Right atrium auricular region (tissue), 2 donors: Measurements from ENCODE around the gene C6orf62. TPM values are rescaled to one million over a fixed set of nuclear protein-coding genes. Genes with fewer than 3 reads are reported as not detected.

Experiments used
- DNase-seq: peaks from one replicate; pipeline ENCODE4 v3.0.0-alpha.2; 2019; ENCODE audit warnings: low spot score
- H3K27ac ChIP-seq, 2 donors: fragments of 200-600 bp; sonication (generic); 1 replicate in 1 of 2; 2 replicates in 1 of 2; pipeline ENCODE4 v1.5.1; 2016 to 2019
- H3K27me3 ChIP-seq, 2 donors: fragments of 200-600 bp; sonication (generic); one replicate each; pipeline versions ENCODE4 v1.5.1 to v1.6.0; 2017 to 2019
- H3K36me3 ChIP-seq: fragments of 200-600 bp; sonication (generic); one replicate; pipeline ENCODE4 v1.5.1; 2016
- H3K4me1 ChIP-seq, 2 donors: fragments of 200-600 bp; sonication (generic); one replicate each; pipeline versions ENCODE4 v1.5.1 to v1.6.0; 2017 to 2019
- H3K4me3 ChIP-seq, 2 donors: fragments of 200-600 bp; sonication (generic); 1 replicate in 1 of 2; 2 replicates in 1 of 2; pipeline ENCODE4 v1.5.1; 2017 to 2019; ENCODE audit warnings: mild to moderate bottlenecking in 1 of 2, moderate library complexity in 1 of 2
- H3K9me3 ChIP-seq, 2 donors: fragments of 200-600 bp; sonication (generic); one replicate each; pipeline ENCODE4 v1.5.1; 2019
- total RNA-seq, 2 donors: library from RNA; depleted of rRNA; stranded (reverse); fragments of >200 nt; gene quantifications; one replicate each; pipeline ENCODE4 v1.1.0, GENCODE V29; 2016
- TF ChIP-seq, protein P1 (sequence below), 2 donors: fragments of 200-600 bp; sonication (generic); IDR thresholded peaks; one replicate each; pipeline ENCODE4 v1.5.1; 2019; ENCODE audit warnings: antibody characterized with exemption in 2 of 2

C6orf62 gene
- total RNA-seq, 2 donors from 2014 or later, result 24.0 to 47.4 TPM

DNA sequence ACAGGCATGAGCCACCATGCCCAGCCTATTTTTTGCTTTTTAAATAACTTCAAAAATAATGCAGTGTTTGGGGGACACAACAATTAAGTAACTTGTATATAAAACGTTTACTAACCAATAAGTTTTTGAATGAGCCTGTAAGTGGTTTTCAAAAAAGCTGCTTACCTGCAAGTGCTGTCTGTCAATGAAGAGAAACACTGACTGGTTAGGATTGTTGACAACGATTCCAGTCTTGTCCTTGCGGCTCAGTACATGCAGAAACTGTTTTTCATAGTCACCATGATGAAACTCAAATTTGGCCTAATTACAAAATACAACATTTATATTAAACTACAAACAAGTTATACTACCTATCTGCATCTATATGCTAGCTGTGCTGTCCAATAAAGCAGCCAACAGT lies 10.3 kb downstream of the C6orf62 start:
- DNase-seq, result no peak
- H3K27ac ChIP-seq, result no peak overlapping the region
- TF ChIP-seq, protein P1, sequence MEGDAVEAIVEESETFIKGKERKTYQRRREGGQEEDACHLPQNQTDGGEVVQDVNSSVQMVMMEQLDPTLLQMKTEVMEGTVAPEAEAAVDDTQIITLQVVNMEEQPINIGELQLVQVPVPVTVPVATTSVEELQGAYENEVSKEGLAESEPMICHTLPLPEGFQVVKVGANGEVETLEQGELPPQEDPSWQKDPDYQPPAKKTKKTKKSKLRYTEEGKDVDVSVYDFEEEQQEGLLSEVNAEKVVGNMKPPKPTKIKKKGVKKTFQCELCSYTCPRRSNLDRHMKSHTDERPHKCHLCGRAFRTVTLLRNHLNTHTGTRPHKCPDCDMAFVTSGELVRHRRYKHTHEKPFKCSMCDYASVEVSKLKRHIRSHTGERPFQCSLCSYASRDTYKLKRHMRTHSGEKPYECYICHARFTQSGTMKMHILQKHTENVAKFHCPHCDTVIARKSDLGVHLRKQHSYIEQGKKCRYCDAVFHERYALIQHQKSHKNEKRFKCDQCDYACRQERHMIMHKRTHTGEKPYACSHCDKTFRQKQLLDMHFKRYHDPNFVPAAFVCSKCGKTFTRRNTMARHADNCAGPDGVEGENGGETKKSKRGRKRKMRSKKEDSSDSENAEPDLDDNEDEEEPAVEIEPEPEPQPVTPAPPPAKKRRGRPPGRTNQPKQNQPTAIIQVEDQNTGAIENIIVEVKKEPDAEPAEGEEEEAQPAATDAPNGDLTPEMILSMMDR (IDR thresholded peaks at IDR 0.05), result no peak
- H3K4me3 ChIP-seq, result no peak overlapping the region
- H3K9me3 ChIP-seq, result no peaks in the 10 kb centered on the region
- peaks cover 100% of the 10 kb centered on the region for H3K36me3 ChIP-seq
- H3K4me1 ChIP-seq, result peaks cover 0 to 20% of the 10 kb centered on the region in 2 donors
- no peaks in the 10 kb centered on the region for H3K27me3 ChIP-seq

DNA sequence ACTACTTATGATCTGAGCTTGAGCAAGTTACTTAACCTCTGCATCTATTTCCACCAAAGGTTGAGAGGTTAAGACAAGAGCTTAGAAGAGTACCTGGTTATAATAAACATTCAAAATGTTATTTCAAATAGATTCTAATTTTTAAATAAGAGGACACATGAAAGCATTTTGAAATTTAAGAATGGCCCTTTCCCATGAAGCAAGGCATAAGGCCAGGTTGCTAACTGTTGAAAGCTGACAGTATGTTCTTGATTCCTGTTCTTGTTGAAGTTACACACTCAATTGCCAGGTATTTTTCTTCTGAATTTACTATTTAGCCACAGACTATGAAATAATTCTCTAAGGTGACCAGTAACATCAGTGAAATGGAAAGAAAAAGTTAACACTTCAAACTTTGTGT lies 14.5 kb downstream of the C6orf62 start:
- no peaks in the 10 kb centered on the region for H3K27me3 ChIP-seq
- peaks cover 69% of the 10 kb centered on the region for H3K36me3 ChIP-seq
- no peak for DNase-seq
- H3K27ac ChIP-seq, result no peak overlapping the region
- TF ChIP-seq, protein P1 (IDR thresholded peaks at IDR 0.05), result no peak
- H3K9me3 ChIP-seq, result no peaks in the 10 kb centered on the region
- H3K4me1 ChIP-seq, result no peaks in the 10 kb centered on the region
- H3K4me3 ChIP-seq, result no peak overlapping the region

DNA sequence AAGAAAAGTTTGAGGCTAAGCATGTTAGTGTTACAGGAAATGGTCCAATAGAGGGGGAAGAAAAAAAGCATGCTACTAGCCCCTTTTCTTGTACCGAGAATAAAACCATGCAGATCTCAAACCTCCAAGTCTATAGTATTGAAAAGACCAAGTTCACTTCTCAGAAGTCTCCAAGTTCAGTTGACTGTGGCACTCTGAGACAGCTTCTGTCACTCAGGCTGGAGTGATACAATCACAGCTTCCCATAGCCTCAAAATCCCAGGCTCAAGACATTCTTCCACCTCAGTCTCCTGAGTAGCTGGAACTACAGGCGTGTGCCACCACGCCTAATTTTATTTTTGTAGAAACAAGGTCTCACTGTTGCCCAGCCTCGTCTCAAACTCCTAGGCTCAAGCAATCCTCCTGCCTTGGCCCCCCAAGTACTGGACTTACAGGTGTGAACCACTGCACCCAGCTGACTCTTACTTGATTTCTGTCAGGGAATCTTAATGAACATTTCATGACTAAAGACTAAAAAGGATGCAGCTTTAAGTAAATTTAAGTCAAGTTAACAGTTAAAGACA lies 16.2 kb downstream of the C6orf62 start:
- no peak for DNase-seq
- TF ChIP-seq, protein P1 (IDR thresholded peaks at IDR 0.05), result no peak
- Histone ChIP-seq H3K36me3 (peaks cover 58% of the 10 kb centered on the region), H3K4me1 (no peaks in the 10 kb centered on the region), H3K27ac (no peak overlapping the region), H3K27me3 (no peaks in the 10 kb centered on the region), H3K9me3 (no peaks in the 10 kb centered on the region), H3K4me3 (no peak overlapping the region)

DNA sequence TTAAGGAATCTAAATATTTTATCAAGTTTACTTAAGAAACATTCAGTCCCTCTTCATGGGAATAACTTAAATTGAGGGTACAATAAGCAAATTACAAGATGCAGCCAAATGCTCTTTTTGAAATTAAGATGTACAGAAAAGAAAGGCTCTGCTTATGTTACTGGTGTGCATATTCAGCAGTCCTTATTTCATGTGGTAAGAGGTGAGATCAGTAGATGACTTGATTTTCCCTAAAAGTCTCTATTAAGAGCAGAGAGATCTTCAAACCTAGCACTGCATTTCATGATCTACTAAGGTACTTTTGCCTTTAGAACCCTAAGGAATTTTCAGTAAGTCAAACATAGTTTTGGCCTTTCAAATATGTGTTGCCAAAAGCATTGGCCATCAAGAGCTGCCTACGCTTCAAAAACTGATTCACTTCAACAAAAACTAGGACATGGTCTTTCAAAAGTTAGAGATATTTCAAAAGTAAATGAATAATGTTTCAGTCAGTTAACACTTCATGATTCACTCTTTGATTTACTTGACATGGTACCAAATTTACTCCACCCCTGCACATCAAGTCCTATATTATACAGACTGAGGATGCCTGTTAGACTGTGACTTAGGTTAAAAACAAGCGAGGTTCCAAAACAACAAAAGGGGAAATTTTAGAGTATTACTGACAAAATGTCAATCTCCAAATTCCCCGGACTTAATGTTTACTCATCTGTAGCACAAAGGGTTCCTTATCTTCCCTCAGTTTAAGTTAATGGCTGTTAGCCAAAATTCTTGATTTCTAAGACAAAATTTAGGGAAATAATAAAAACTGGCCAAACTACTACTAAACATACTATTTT lies 19.2 kb downstream of the C6orf62 start:
- Histone ChIP-seq H3K4me3 (no peak overlapping the region), H3K4me1 (no peaks in the 10 kb centered on the region), H3K36me3 (peaks cover 28% of the 10 kb centered on the region), H3K27ac (peak overlapping the region in 1 of 2 donors; percentile 14), H3K9me3 (no peaks in the 10 kb centered on the region), H3K27me3 (no peaks in the 10 kb centered on the region)
- no peak for DNase-seq
- TF ChIP-seq, protein P1 (IDR thresholded peaks at IDR 0.05), result no peak

DNA sequence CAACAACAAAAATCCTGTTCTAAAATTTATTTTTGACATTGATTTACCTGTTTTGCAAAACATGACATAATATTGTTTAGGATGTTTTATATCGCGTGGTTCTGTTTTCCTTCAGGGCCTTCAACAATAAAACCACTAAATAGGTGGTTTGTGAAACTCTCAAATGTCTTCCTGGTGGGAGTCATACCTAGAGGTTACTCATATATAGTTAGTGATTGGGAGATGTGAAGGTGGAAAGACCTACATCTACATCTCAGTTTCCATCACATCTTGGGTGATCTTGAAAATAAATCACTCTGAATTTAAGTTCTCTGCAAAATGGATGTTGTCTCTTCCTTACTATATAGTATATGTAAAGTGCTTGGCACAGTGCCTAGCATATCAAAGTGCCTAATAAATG lies 22.9 kb downstream of the C6orf62 start:
- no peak for DNase-seq
- H3K9me3 ChIP-seq, result no peaks in the 10 kb centered on the region
- no peak overlapping the region for H3K27ac ChIP-seq
- peaks cover 0 to 13% of the 10 kb centered on the region in 2 donors for H3K4me1 ChIP-seq
- H3K36me3 ChIP-seq, result peaks cover 6% of the 10 kb centered on the region
- no peak overlapping the region for H3K4me3 ChIP-seq
- no peaks in the 10 kb centered on the region for H3K27me3 ChIP-seq
- TF ChIP-seq, protein P1 (IDR thresholded peaks at IDR 0.05), result no peak
